ENCODE results near the gene IMP3.

IMP3 gene

DNA sequence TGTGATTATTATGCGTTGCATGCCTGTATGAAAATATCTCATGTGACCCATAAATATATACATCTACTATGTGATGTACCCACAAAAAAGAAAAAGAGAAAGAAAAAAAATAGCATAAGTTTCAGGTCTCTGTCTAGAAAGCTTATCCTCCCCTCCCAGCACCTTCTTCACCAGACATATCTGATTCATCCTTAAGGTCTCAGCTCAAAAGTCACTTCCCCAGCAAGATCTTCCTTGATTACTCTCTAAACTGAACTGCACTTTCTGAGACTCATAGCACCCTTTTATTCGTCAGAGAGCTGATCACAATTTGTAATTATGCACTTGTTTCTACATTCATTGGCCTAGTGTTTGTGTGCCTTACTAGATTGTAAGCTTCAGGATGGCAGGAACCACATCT, 49.8 kb downstream of the IMP3 start:
- Histone ChIP-seq H3K4me3 (ENCODE audit: insufficient read length, low read depth) (no peak overlapping the region), H3K9me3 (ENCODE audit: insufficient read depth, low read length) (no peaks in the 10 kb centered on the region), H3K9ac (ENCODE audit: insufficient read length, low read depth) (no peak overlapping the region), H3K27me3 (ENCODE audit: insufficient read depth, insufficient read length) (no peaks in the 10 kb centered on the region), H3K4me1 (ENCODE audit: insufficient read depth, insufficient read length) (no peaks in the 10 kb centered on the region), H3K36me3 (ENCODE audit: insufficient read depth, insufficient read length, low read length) (peaks cover 10% of the 10 kb centered on the region)
- TF ChIP-seq ZNF274 (IDR thresholded peaks at IDR 0.05; ENCODE audit: low read depth, low read length) (no peak), YY1 (IDR thresholded peaks at IDR 0.05; ENCODE audit: insufficient read depth, insufficient read length) (no peak), SUZ12 (IDR thresholded peaks at IDR 0.05; ENCODE audit: extremely low read depth, insufficient read depth, insufficient read length) (no peak)
- no peak for DNase-seq (ENCODE audit: low read depth, low spot score)

All from NT2/D1 (cell line).